NCI-H1048 (cell line): ENCODE measurements around the gene NUP205.
"Not testable (repeated sequence)": the region's sequence is repeated elsewhere in the genome, so short reads cannot be mapped to it uniquely, and the experiment has no call there.

Source experiments
- DNase-seq: peaks from one replicate; lab custom pipeline; 2025; lab: John Stamatoyannopoulos, UW

Gene NUP205

GRCh38 chr7:135666846-135667245 lies 109.1 kb downstream of the NUP205 start:
- no peak for DNase-seq

DNA sequence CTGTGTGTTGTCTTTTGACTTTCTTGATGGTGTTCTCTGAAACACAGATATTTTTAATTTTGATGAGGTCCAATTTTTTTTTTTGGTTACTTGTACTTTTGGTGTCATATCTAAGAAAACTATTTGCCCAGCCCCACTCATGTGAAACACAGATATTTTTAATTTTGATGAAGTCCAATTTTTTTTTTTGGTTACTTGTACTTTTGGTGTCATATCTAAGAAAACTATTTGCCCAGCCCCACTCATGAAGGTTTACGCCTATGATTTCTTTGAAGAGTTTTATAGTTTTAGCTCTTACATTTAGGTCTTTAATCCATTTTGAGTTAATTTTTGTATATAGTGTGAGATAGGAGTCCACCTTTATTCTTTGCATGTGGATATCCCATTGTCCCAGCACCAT lies 109.9 kb downstream of the NUP205 start:
- DNase-seq = not testable (repeated sequence)

GRCh38 chr7:135668852-135669395 lies 111.2 kb downstream of the NUP205 start:
- not testable (repeated sequence) for DNase-seq

DNA sequence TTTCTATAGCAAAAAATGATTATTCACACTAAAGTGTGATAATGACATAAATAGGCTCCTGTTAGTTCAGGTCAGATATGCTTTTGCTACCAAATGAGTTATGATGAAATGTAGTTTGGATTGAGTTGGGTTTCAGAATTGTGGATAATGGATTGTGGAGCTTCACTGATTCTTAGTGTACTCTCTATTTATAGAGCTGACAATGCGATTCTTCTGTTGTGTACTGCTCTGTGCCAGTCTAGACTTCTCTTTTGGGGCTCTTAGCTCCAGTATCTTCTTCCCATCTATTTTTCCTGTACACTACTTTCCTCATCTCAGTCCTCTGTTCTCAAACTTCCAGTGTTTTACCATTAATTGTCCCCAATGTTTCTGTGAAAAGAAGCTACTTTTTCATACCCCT lies 112.1 kb downstream of the NUP205 start:
- DNase-seq = no peak

- DNase-seq = no peak
Observed at GRCh38 chr7:135670179-135670578, 112.5 kb downstream of the NUP205 start.

DNA sequence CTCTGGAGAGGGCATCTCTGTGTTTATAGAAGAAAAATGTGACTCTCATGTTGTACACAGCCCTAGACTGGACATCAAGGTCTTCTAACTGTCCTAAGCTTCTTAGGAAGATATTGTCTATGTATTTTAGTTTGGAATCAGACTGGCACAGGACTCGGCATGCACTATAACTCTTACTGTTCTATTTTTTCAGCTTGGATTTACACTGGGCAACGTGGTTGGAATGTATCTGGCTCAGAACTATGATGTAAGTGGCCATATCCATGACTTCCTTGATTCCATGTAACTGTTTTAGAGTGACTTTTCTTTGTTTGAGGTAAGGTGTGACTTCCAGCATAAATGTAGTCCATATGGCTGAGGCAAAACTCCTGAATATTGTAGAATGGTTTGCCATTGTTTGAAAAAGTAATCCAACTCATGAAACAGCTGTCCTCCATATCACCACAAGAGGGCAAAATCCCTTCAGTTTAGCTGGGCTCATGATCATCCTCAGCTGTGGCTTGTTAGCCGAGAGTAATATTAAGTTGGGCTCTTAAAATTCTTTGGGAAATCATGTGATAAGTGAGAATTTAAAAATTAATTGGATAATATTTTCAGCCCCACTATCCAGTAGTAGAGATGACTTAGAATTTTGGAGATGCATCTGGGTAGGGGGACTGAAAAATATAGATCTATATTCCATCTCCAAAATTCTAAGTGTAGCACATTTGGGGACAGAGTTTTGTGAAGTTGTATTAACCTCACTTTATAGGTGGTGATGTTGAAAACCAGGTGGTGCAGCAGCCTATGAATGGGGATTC lies 115.0 kb downstream of the NUP205 start:
- DNase-seq = no peak

- DNase-seq = no peak
Observed at GRCh38 chr7:135673360-135673706, 115.6 kb downstream of the NUP205 start.

DNA sequence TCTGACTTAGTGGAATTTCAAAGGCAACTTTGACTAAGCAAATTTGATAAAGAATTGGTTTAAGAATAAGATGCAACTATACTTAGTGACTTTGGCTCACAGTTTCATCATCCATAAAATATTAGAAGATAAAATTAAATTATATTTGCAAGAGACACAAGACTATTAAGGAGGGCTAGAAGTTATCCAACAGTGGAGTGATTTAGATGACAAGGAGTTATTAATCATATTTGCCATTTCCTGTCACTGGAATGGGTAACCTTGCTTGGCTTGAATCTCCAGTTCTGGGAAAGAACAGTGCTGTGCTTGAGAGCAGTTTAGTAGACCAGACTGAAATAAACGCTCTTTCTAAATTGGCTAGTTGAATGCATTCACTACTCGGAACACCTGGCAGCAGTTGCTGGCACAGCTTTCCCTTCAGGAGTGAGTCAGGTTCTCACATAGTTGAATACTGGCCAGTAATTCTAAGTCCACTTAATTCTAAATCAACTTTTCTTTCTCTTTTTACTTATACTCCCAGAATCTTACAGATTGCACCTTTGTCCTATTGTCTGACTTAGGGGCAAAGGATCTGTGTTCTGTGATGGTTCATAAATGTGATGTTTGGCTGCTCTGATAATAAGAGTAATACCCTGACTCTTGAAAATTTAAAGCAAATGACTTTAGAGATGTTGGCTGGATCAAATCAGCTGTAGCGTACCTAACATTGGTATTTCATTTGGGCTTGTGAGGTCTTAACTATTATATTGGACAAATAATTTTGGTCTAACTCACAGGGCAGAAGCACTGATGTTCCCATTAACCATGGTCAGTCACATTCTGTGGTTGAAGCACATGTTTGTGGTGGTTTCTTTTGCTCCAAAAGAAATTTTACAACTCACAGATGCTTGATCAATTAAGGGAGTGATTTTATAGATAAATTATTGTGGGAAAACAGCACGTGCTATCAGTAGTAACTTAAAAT lies 121.2 kb downstream of the NUP205 start:
- no peak for DNase-seq

- DNase-seq = no peak
Observed at GRCh38 chr7:135681762-135682161, 124.0 kb downstream of the NUP205 start.

- no peak for DNase-seq
Observed at GRCh38 chr7:135682191-135682590, 124.5 kb downstream of the NUP205 start.

DNA sequence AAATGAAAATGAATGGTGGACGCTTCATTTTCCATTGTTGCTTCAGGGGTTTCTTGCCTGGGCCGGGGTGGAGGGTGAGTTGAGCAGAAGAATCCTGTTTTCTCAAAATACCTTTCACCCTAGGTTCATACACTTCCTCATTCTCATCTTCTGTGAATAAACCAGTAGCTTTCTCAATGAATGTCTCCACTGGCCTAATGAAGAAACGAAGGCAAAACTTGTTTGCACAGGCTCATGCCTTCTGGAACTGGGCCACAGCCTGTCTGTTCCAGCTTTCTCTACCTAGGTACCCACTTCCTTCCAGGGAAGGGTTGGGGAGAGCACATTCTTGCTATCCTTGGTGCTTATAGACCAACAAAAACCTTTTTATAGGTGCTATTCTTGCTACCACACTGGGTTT lies 125.9 kb downstream of the NUP205 start:
- DNase-seq = no peak

GRCh38 chr7:135684136-135684535 lies 126.4 kb downstream of the NUP205 start:
- DNase-seq = no peak

DNA sequence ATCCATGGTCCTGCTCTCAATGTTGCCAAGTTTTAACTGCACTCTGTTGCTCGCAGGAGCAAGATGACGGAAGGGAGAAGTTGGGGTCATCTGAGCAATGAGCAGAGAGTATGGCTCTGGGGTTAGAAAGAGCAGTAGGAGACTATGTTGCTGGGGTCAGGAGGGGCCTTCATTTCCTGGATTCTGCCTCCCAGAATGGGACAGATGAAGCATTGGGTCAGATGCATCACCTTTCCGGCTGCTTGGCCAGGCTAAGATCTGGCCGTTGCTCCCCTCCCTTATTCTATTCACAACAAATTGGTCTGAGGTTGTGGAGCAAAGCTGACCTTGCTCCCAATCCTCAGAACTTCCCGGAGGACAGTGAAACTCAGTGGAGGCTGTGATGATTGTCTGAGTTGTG lies 127.0 kb downstream of the NUP205 start:
- DNase-seq = no peak

GRCh38 chr7:135685306-135686084 lies 127.8 kb downstream of the NUP205 start:
- DNase-seq = no peak

GRCh38 chr7:135687466-135687865 lies 129.7 kb downstream of the NUP205 start:
- DNase-seq = no peak

DNA sequence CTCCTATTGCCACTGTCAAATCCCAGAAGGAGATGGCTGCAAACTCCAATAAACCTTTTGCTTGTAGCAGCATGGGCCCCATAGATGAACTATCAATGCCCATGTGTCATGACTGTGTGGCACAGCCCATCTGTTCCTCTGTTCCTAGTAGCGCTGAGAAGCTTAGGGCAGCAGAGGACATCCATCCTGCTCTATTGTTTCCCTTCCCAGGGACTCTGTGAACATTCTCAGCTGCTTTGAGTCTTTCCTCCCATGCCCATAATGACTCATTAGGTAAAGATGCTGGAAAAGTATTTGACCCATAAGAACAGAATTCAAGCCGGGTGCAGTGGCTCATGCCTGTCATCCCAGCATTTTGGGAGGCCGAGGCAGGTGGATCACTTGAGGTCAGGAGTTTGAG lies 132.8 kb downstream of the NUP205 start:
- DNase-seq = no peak

GRCh38 chr7:135692055-135692454 lies 134.3 kb downstream of the NUP205 start:
- no peak for DNase-seq

DNA sequence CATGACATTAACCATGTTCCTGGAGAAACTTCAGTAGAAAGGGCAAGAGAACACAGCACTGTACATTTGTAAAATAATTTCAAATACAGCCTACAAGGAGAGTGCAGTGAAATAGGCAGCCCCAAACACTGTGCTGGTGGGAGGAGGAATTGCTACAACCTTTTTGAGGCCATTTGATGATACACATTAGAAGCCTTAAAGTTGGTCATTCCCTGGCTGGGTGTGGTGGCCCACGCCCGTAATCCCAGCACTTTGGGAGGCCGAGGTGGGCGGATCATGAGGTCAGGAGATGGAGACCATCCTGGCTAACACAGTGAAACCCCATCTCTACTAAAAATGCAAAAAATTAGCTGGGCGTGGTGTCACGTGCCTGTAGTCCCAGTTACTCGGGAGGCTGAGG lies 134.9 kb downstream of the NUP205 start:
- DNase-seq = not testable (repeated sequence)

- no peak for DNase-seq
Observed at GRCh38 chr7:135693558-135693957, 135.8 kb downstream of the NUP205 start.

GRCh38 chr7:135697276-135698049 lies 139.7 kb downstream of the NUP205 start:
- DNase-seq = no peak
